PC-9 (cell line): Measurements from ENCODE around the gene NCOA3. TPM values are rescaled to one million over a fixed set of nuclear protein-coding genes. Genes with fewer than 3 reads are reported as not detected.

Experiments
- BruUV-seq: library from RNA; stranded (reverse); fragments of 400-500 nt; replicated peaks from 2 replicates; lab custom pipeline; 2021; lab: Mats Ljungman, UMichigan
- CTCF ChIA-PET: fragments of 300-600 bp; sonication (Branson Sonifier 250); formaldehyde crosslinking; loops from one replicate; lab custom pipeline; 2022; ENCODE audit warnings: antibody characterized with exemption; lab: Charles Lee
- POLR2A ChIA-PET: fragments of 300-600 bp; sonication (Branson Sonifier 250); formaldehyde crosslinking; loops from one replicate; lab custom pipeline; 2022; ENCODE audit warnings: antibody characterized with exemption; ENCODE audit not compliant: unreplicated experiment; lab: Charles Lee
- DNase-seq, 2 experiments: peaks; one replicate each; pipeline versions ENCODE4 v3.0.0 to v3.0.0-alpha.2; 2015 to 2022; ENCODE audit warnings: mixed read lengths in 1 of 2
- H2AFZ ChIP-seq: fragments of 200-600 bp; sonication (generic); 2 replicates; pipeline ENCODE4 v1.8.1; 2017; ENCODE audit warnings: antibody characterized with exemption
- H3F3A ChIP-seq: fragments of 200-600 bp; sonication (generic); 2 replicates; pipeline ENCODE4 v1.8.1; 2017; ENCODE audit warnings: antibody characterized with exemption, mild to moderate bottlenecking, low read depth; ENCODE audit not compliant: insufficient read depth
- H3K27ac ChIP-seq: fragments of 200-600 bp; sonication (generic); 2 replicates; pipeline ENCODE4 v1.6.1; 2016; ENCODE audit warnings: mixed run types
- H3K27me3 ChIP-seq: fragments of 200-600 bp; sonication (generic); 2 replicates; pipeline ENCODE4 v1.6.1; 2016; ENCODE audit warnings: low read depth, mixed run types; ENCODE audit not compliant: insufficient read depth
- H3K36me3 ChIP-seq: fragments of 200-600 bp; sonication (generic); 2 replicates; pipeline ENCODE4 v1.6.1; 2016; ENCODE audit warnings: low read depth, mixed run types
- H3K4me1 ChIP-seq: fragments of 200-600 bp; sonication (generic); replicated peaks from 2 replicates; pipeline ENCODE4 v1.6.1; 2016; ENCODE audit warnings: mixed run types; ENCODE audit not compliant: insufficient read depth
- H3K4me2 ChIP-seq: fragments of 200-600 bp; sonication (generic); 2 replicates; pipeline ENCODE4 v1.6.1; 2017; ENCODE audit warnings: mixed run types
- H3K4me3 ChIP-seq: fragments of 200-600 bp; sonication (generic); 2 replicates; pipeline ENCODE4 v1.6.1; 2016; ENCODE audit warnings: mixed run types
- H3K79me2 ChIP-seq: fragments of 200-600 bp; sonication (generic); 2 replicates; pipeline ENCODE4 v1.6.1; 2017; ENCODE audit warnings: low read depth, mixed run types
- H3K9me2 ChIP-seq: fragments of 200-600 bp; sonication (generic); 2 replicates; pipeline ENCODE4 v1.8.1; 2017; ENCODE audit warnings: mild to moderate bottlenecking; ENCODE audit not compliant: insufficient read depth
- H3K9me3 ChIP-seq: fragments of 200-600 bp; sonication (generic); 2 replicates; pipeline ENCODE4 v1.8.1; 2016; ENCODE audit warnings: low read depth; ENCODE audit not compliant: insufficient read depth
- H4K20me1 ChIP-seq: fragments of 200-600 bp; sonication (generic); 2 replicates; pipeline ENCODE4 v1.8.1; 2017; ENCODE audit not compliant: insufficient read depth
- CTCF ChIP-seq: fragments of 200-600 bp; sonication (generic); conservative IDR thresholded peaks from 2 replicates; pipeline ENCODE4 v1.6.1; 2017; ENCODE audit warnings: mixed run types, antibody characterized with exemption, mild to moderate bottlenecking, moderate library complexity
- EZH2 ChIP-seq: fragments of 200-600 bp; sonication (generic); IDR thresholded peaks from 2 replicates; pipeline ENCODE4 v1.8.0; 2017; ENCODE audit warnings: antibody characterized with exemption, low read depth
- intact Hi-C: fragments of 100-400 bp; cut with micrococcal nuclease; formaldehyde crosslinking; loops from one replicate; pipeline ENCODE4 v1.10.0; 2022; ENCODE audit not compliant: unreplicated experiment
- total RNA-seq: library from RNA; stranded (reverse); gene quantifications from 2 replicates; pipeline ENCODE4 v1.2.3, GENCODE V29; 2021

The NCOA3 gene
- total RNA-seq, 1 experiment from 2014 or later = 78.0 TPM

- TF ChIP-seq EZH2 (no peak), CTCF (no peak)
- no peaks in the 10 kb centered on the region for H3K79me2 ChIP-seq
- no peaks in the 10 kb centered on the region for H3K9me2 ChIP-seq
- H2AFZ ChIP-seq = no peak overlapping the region
- H3F3A ChIP-seq = no peaks in the 10 kb centered on the region
- ChIA-PET CTCF (no interaction called here), POLR2A (interaction anchor here (0.6 to 0.7 kb wide), 2 partner anchors 18 to 26 kb away, joined by 4 to 7 read pairs; no protein-coding TSS in a partner anchor)
- intact Hi-C loops = no loop called here
- H3K36me3 ChIP-seq = no peaks in the 10 kb centered on the region
- no peak overlapping the region for H3K27ac ChIP-seq
- H3K9me3 ChIP-seq = no peaks in the 10 kb centered on the region
- H3K4me1 ChIP-seq = no peaks in the 10 kb centered on the region
- no peak overlapping the region for H3K4me3 ChIP-seq
- no peak overlapping the region for H3K4me2 ChIP-seq
- H3K27me3 ChIP-seq = no peaks in the 10 kb centered on the region
- no peaks in the 10 kb centered on the region for H4K20me1 ChIP-seq
- BruUV-seq = no TSS peak
- DNase-seq = no peak
These were observed 26.2 kb upstream of the NCOA3 start for GRCh38 chr20:47475419-47476044.

GRCh38 chr20:47476452-47476851 lies 25.2 kb upstream of the NCOA3 start:
- no peak for DNase-seq
- Histone ChIP-seq H3K4me1 (no peaks in the 10 kb centered on the region), H2AFZ (no peak overlapping the region), H4K20me1 (no peaks in the 10 kb centered on the region), H3K27me3 (no peaks in the 10 kb centered on the region), H3K9me3 (no peaks in the 10 kb centered on the region), H3K4me2 (no peak overlapping the region), H3K27ac (no peak overlapping the region), H3K36me3 (no peaks in the 10 kb centered on the region), H3K79me2 (no peaks in the 10 kb centered on the region), H3F3A (no peaks in the 10 kb centered on the region), H3K4me3 (no peak overlapping the region), H3K9me2 (no peaks in the 10 kb centered on the region)
- ChIA-PET CTCF (no interaction called here), POLR2A (no interaction called here)
- no TSS peak for BruUV-seq
- intact Hi-C loops = no loop called here
- no peak for TF ChIP-seq EZH2
- no peak for TF ChIP-seq CTCF

GRCh38 chr20:47479093-47479492 lies 22.6 kb upstream of the NCOA3 start:
- CTCF ChIA-PET = no interaction called here

More at GRCh38 chr20:47479093-47479492, 22.6 kb upstream of the NCOA3 start:
- no peak overlapping the region for H3K4me2 ChIP-seq
- no peaks in the 10 kb centered on the region for H3K27me3 ChIP-seq
- no peaks in the 10 kb centered on the region for H3K79me2 ChIP-seq
- no peak for TF ChIP-seq EZH2
- no peak for TF ChIP-seq CTCF
- no peak overlapping the region for H3K4me3 ChIP-seq
- no peaks in the 10 kb centered on the region for H3K4me1 ChIP-seq
- POLR2A ChIA-PET = no interaction called here
- intact Hi-C loops = no loop called here
- no peaks in the 10 kb centered on the region for H4K20me1 ChIP-seq
- no peaks in the 10 kb centered on the region for H3K9me2 ChIP-seq
- H3F3A ChIP-seq = no peaks in the 10 kb centered on the region
- H3K36me3 ChIP-seq = no peaks in the 10 kb centered on the region
- no peak overlapping the region for H3K27ac ChIP-seq
- H2AFZ ChIP-seq = no peak overlapping the region
- no peak for DNase-seq
- no peaks in the 10 kb centered on the region for H3K9me3 ChIP-seq
- BruUV-seq = no TSS peak
